NCI-H2029 treated with DMSO at 0.1 percent for 48 hours (cell line): ENCODE measurements around the gene NOL8.
A peak's percentile ranks its signal among the peaks of the same experiment; 100 is the strongest.

Source experiments
- DNase-seq: peaks from one replicate; lab custom pipeline; 2025; lab: John Stamatoyannopoulos, UW

NOL8 gene

GRCh38 chr9:92312887-92313623 is 12.1 kb downstream of the NOL8 start:
- DNase-seq = no peak

GRCh38 chr9:92310562-92310961 is 14.6 kb downstream of the NOL8 start:
- no peak for DNase-seq

GRCh38 chr9:92308893-92309292 is 16.3 kb downstream of the NOL8 start:
- DNase-seq = peak; percentile 18

- DNase-seq = no peak
Observed at GRCh38 chr9:92300936-92301335, 24.2 kb downstream of the NOL8 start.

DNA sequence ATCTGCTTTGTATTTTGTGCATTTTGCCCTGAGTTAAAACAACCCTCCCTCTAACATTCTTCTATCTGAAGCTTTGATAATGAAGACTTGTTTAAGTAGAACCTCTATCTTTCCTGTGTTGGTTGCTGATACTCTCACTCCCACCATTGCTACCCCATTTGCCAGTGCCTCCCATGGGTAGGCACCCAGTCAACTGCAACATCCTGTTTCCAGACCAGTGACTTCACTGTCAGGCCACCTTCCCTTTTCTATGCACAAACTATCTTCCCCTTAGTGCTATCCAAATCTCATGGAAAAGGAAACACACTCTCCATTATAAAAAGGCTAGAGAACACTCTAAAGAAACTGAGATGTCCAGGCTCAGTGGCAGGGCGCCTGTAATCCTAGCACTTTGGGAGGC is 26.0 kb downstream of the NOL8 start:
- DNase-seq = no peak

- no peak for DNase-seq
Observed at GRCh38 chr9:92298036-92298435, 27.1 kb downstream of the NOL8 start.

- no peak for DNase-seq
Observed at GRCh38 chr9:92297611-92298010, 27.5 kb downstream of the NOL8 start.

- DNase-seq = no peak
Observed at GRCh38 chr9:92295827-92296258, 29.3 kb downstream of the NOL8 start.

DNA sequence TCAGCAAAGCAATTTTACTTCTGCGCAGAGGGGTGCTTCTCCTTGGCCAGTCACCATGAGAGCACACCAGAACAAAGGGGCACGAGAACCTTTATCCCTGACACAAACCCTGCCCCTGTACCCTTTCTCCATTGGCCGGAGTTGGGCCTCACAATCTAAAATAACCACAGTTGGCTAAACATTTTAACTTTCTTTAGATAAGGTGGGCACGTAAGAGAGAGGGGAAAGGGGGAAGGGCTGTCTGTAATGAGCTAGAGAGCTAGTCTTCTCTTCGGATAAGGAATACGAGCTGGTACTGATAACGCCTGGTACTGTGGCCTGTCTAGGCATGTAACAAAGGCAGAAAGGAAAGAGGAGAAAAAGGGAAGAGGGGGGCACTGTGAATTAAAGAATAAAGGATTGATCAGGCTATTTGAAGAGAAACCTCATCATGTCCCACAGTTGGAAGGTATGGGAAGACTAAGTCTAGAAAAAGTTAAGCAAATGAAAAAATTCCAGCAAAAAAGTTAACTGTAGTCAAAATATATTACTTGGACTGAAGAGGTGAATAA is 29.8 kb downstream of the NOL8 start:
- DNase-seq = no peak

DNA sequence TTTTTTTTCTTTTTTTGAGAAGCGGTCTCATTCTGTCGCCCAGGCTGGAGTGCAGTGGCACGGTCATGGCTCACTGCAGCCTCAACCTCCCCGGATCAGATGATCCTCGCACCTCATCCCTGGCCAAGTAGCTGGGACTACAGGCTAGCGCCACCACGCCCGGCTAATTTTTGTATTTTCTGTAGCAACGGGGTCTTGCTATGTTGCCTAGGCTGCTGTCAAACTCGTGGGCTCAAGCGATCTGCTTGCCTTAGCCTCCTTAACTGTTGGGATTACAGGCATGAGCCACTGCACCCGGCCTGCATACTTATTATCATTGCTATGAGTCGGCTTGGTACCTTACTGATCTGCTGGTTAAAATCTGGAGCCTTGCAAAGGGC is 30.9 kb downstream of the NOL8 start:
- no peak for DNase-seq

GRCh38 chr9:92293452-92294296 is 31.5 kb downstream of the NOL8 start, which contains the start of gene IARS1:
Gene IARS1, minus strand, starts transcription at chr9:92293697. Its CDS starts 4,278 bp downstream, at chr9:92289419.
- DNase-seq = peak; percentile 79

- DNase-seq = no peak
Observed at GRCh38 chr9:92293075-92293354, 32.1 kb downstream of the NOL8 start.

DNA sequence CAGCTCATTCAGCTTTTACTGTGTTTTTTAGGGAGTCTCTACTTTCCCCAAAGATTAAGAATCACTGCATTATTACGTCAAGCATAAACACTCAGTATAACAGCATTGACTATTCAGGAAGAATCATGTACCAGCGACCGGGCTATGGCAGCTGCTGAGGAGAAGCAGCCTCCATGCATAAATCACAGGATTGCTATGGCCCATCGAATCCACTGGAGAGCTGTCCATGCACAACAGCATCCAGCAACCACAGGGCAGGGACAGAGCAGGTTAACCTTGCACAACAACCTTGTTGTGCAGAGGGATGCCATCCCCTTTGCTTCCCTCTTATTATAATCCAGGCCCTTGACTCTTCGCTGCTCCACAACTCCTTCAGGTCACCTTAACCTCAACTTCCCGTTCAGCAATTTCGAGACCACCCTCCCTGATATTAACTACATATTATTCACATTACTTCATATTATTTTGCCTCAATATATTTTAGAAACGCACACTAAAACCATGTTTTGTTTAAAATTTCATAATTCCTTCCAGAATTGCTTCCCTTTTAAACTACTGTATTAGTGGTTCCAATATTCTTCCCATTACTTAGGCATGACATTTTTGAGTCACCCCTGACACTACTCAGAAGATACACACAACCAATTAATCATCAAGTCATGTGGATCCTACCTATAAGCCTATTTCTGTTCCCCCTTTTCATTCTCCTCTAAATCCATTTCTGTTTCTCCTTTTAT is 32.6 kb downstream of the NOL8 start:
- DNase-seq = no peak

- no peak for DNase-seq
Observed at GRCh38 chr9:92291577-92291976, 33.6 kb downstream of the NOL8 start.

DNA sequence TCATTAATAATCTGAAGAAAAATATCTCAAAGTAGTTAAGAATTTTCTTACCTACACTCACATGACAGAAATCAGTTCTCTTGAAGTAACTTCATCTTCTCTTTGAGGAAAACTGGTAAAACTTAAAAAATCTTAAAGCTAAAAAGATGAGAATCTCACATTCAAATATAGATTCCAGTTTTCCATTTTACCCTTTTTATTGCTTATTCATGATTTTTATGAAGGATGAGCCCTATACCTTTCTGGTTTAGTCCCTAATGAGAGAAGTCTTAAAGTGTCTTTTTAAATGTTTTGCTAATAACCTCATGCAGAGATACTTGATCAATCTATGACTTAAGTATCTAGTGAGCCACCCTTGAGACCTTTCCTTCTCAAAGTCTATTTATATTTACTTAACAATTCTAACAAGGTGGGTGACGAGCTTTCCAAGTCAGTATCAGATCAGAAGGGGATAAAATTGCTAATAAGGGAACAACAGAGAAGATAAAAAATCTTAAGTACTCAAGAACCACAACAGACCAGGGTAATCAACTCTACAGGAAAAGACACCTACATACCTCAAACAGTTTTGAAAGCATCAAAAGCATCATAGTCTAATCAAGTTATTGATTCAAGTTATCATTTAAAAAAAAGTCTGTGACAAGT is 34.2 kb downstream of the NOL8 start:
- no peak for DNase-seq

DNA sequence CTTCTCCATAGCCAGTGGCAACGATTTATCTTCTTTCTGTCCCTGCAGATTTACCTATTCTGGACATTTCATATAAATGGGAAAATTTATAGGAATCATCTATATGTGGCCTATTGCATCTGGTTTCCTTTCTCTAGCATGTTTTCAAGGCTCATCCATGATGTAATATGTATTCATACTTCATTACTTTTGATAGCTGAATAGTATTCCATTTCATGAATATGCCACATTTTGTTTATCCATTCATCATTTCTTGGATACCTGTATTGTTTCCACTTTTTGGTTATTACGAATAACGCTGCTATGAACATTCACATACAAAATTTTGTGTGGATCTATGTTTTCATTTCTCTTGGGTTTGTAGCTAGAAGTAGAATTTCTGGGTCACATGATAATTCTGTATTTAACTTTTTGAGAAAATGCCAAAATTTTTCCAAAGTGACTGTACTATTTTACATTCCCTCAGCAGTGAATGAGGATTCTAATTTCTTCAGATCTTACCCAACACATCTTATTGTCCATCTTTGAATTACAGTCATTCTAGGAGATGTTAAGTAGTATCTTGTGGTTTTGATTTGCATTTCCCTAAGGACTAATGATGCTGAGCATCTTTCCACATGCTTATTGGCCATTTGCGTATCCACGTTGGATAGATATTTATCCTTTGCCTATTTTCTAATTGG is 35.3 kb downstream of the NOL8 start:
- DNase-seq = no peak

DNA sequence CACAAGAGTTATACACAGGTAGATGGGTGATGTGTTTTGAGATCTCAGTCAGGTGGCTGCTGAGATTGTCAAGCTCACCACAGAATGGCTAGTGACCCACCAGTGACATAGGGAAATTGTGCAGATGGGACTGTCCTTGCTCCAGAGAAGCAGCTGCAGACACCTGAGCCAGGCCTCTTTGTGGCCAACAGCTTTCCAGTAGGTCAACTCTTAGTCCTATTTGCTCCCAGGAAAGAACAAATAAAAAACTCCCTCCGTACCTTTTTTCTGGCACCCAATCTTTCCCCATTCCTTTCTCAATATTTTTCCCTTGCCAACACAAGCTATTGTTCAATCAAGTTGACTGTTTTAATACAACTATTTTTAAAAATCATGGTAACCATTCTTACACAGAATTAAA is 45.8 kb downstream of the NOL8 start:
- DNase-seq = no peak

GRCh38 chr9:92278110-92278509 is 47.0 kb downstream of the NOL8 start:
- DNase-seq = no peak

DNA sequence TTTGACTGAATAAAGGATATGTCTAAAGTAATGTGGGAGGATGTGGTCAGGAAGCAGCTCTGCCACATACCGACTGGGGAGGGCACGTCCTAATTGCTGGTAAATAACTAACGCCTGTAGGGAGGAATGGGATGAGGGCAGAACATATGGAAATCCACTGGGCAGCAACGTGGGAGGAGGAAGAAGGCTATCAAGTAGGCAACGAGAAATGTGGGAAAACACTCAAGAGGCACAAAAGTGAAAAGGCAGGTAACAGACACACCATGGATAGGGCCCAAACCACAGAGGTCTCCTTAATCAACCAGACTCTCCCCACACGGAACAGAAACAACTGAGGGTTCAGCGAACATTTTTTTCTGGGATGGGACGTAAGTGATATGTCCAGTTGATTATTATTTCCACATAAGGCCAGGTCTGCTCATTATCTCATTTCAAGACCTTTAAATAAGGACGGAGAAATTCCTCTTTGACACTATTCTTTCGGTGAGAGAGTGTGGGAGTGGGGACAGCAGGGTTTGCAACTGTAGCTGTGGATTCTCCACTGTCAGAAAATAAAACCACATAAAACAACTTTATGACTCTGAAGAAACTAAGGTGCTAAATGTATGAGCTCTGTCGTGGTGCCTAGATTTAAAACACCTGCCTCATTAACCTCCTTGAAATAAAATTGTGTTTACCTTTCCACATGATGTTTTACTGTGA is 48.7 kb downstream of the NOL8 start:
- DNase-seq = no peak

DNA sequence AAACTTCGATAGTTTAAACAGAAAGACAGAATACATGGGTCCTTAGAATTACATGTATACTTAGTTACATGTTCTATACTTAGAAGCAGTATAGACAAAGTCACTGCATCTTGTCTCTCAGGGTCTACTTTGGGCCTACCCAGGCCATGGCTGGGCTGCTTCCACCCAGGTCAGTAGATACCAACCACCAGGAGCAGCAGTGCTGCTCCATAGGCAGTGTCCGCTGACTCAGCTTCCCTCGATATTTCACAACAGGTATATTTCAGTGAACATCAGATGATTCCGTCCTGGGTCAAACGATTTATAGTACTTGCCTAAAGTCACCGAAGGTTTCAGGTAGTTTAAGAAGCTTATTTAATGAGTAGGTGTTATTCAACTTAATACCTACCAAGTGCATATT is 49.6 kb downstream of the NOL8 start:
- DNase-seq = no peak

- DNase-seq = no peak
Observed at GRCh38 chr9:92270511-92270910, 54.6 kb downstream of the NOL8 start.
